Psoas muscle (tissue), 8 donors: ENCODE results near the gene GOLGA2. TPM values are rescaled to one million over a fixed set of nuclear protein-coding genes. Genes with fewer than 3 reads are reported as not detected.

Source experiments
- ATAC-seq, 4 donors: fragments of 200-7000 bp; cut with Tn5 transposase; one replicate each; pipeline ENCODE4 v1.9.1; 2020; ENCODE audit warnings: moderate library complexity in 3 of 4, mild to moderate bottlenecking in 2 of 4
- DNase-seq, 2 donors: peaks; one replicate each; pipeline ENCODE4 v3.0.0-alpha.2; 2020
- H3K27ac ChIP-seq: fragments of 200-600 bp; one replicate; pipeline ENCODE4 v1.8.0; 2022
- H3K27me3 ChIP-seq, 3 donors: fragments of 200-600 bp in 1 of 3; one replicate each; pipeline versions ENCODE4 v1.6.1 to v1.8.0; 2013 to 2022; ENCODE audit warnings: low read length in 2 of 3, mild to moderate bottlenecking in 2 of 3, moderate library complexity in 1 of 3; ENCODE audit not compliant: insufficient read depth in 3 of 3
- H3K36me3 ChIP-seq, 2 donors: fragments of 200-600 bp in 1 of 2; one replicate each; pipeline versions ENCODE4 v1.6.1 to v1.8.0; 2013 to 2022; ENCODE audit warnings: low read depth in 1 of 2, mild to moderate bottlenecking in 1 of 2, moderate library complexity in 1 of 2; ENCODE audit not compliant: insufficient read depth in 1 of 2
- H3K4me1 ChIP-seq: fragments of 200-600 bp; one replicate; pipeline ENCODE4 v1.8.0; 2022
- H3K4me3 ChIP-seq: fragments of 200-600 bp; one replicate; pipeline ENCODE4 v1.8.0; 2022; ENCODE audit warnings: mild to moderate bottlenecking
- H3K9me3 ChIP-seq: fragments of 200-600 bp; one replicate; pipeline ENCODE4 v1.8.0; 2022
- WGBS, 3 donors: extraction: QIAGEN DNeasy Blood & Tissue Kit; methylation state at CpG; one replicate each; pipeline versions ENCODE4 v1.1.6 to v1.1.7; 2013; 5-methylcytosine and 5-hydroxymethylcytosine counted together
- intact Hi-C, 2 donors: fragments of 100-400 bp; cut with DNase I; formaldehyde crosslinking; loops; one replicate each; pipeline versions ENCODE4 v1.11.0 to v1.14.2; 2022
- polyA plus RNA-seq, 3 donors: library from polyadenylated mRNA; stranded (reverse); fragments of 200-250 nt; gene quantifications; one replicate each; pipeline ENCODE4 v1.2.3, GENCODE V29; 2013
- total RNA-seq, 4 donors: library from RNA; stranded (reverse); fragmentation: NEBNext Ultra II Directional in 2 of 4; extraction: Animal tissue kit (Norgen Biotek cat#: 25700) in 2 of 4; gene quantifications; one replicate each; pipeline versions ENCODE4 v1.2.1 to v1.2.4, GENCODE V29; 2021 to 2023
- TF ChIP-seq, protein P1 (sequence below): fragments of 200-600 bp; IDR thresholded peaks from one replicate; pipeline ENCODE4 v1.8.0; 2022; ENCODE audit warnings: antibody characterized with exemption
- donor health status: healthy with polysubstance abuse.
- donor health status: DM: no; HTN: no; CAD: no; lungs with moderate emphysema.
- donor health status: Bipolar disorder and iron deficiency.
- donor health status: healthy.
- donor health status: DM: yes; HTN: yes; CAD: no.
- donor health status: DM: no; HTN: no; CAD: no.
- donor health status: DM: no; HTN: no; CAD: no.
- donor health status: DM: yes; HTN: yes; CAD: no.

Gene GOLGA2
- total and polyA plus RNA-seq, 7 donors, result 57.2 to 85.3 (median 72.4) TPM

GRCh38 chr9:128211186-128211980, 64.4 kb downstream of the GOLGA2 start:
- Histone ChIP-seq H3K36me3 (no peaks in the 10 kb centered on the region), H3K4me3 (no peak overlapping the region), H3K27ac (no peak overlapping the region), H3K27me3 (no peaks in the 10 kb centered on the region), H3K4me1 (peaks cover 3% of the 10 kb centered on the region), H3K9me3 (no peaks in the 10 kb centered on the region)
- intact Hi-C loops, result no loop called here
- TF ChIP-seq, protein P1, sequence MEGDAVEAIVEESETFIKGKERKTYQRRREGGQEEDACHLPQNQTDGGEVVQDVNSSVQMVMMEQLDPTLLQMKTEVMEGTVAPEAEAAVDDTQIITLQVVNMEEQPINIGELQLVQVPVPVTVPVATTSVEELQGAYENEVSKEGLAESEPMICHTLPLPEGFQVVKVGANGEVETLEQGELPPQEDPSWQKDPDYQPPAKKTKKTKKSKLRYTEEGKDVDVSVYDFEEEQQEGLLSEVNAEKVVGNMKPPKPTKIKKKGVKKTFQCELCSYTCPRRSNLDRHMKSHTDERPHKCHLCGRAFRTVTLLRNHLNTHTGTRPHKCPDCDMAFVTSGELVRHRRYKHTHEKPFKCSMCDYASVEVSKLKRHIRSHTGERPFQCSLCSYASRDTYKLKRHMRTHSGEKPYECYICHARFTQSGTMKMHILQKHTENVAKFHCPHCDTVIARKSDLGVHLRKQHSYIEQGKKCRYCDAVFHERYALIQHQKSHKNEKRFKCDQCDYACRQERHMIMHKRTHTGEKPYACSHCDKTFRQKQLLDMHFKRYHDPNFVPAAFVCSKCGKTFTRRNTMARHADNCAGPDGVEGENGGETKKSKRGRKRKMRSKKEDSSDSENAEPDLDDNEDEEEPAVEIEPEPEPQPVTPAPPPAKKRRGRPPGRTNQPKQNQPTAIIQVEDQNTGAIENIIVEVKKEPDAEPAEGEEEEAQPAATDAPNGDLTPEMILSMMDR, result no peak
- DNase-seq, result no peak
- WGBS, 3 donors, result 53 to 64% (median 64%) methylated on average over 12 of the region's 12 CpGs
- ATAC-seq, result no peak

DNA sequence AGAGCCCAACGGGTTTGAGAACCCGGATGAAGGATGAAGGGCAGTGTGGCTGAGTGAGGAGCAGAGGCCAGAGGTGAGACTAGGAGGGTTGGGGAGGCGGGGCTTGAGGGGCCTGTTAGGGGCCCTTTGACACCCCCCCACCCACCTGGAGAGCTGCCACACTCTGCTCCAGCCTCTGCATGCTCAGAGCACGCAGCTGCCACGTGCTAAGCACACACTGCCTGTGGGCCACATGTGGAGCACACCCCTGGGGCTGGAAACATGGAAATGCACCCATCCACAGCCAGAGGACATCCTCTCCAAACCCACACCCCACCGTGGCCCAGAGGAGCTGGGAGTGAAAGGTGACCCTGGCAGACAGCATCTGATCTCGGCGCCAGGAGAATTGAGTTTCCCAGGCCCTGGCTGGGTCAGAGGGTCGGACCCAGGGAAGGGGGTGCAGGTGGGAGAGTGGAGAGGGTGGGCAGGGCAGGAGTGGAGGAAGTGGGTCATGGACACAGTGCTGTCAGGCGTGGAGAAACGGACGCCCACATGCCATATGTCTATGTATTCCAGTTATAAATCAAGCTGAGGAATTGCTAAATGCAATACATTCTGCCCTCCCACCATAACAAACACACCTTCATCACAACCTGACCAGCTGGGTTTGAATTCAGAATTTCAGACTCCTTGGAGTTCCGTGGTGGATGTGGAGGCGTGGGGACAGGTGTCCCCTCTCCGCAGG, 66.7 kb downstream of the GOLGA2 start:
- ATAC-seq, result no peak
- no peak for DNase-seq
- TF ChIP-seq, protein P1, result no peak
- 65 to 66% (median 65%) methylated on average over 13 to 15 of the region's 15 CpGs for WGBS, 3 donors
- Histone ChIP-seq H3K4me1 (peaks cover under 1% of the 10 kb centered on the region), H3K27me3 (peaks cover 0 to 11% (median 3%) of the 10 kb centered on the region in 3 donors), H3K9me3 (no peaks in the 10 kb centered on the region), H3K27ac (no peak overlapping the region), H3K4me3 (no peak overlapping the region), H3K36me3 (no peaks in the 10 kb centered on the region)
- intact Hi-C loops, result no loop called here

GRCh38 chr9:128208386-128208785, 67.4 kb downstream of the GOLGA2 start:
- H3K36me3 ChIP-seq, result no peaks in the 10 kb centered on the region
- H3K4me3 ChIP-seq, result no peak overlapping the region
- H3K27me3 ChIP-seq, result peaks cover 0 to 18% (median 7%) of the 10 kb centered on the region in 3 donors
- intact Hi-C loops, result no loop called here
- peaks cover 4% of the 10 kb centered on the region for H3K4me1 ChIP-seq
- DNase-seq (no peak), ATAC-seq (no peak)
- TF ChIP-seq, protein P1, result no peak
- H3K9me3 ChIP-seq, result no peaks in the 10 kb centered on the region
- WGBS, 3 donors, result 74 to 85% (median 78%) methylated on average over 7 of the region's 7 CpGs
- H3K27ac ChIP-seq, result no peak overlapping the region

DNA sequence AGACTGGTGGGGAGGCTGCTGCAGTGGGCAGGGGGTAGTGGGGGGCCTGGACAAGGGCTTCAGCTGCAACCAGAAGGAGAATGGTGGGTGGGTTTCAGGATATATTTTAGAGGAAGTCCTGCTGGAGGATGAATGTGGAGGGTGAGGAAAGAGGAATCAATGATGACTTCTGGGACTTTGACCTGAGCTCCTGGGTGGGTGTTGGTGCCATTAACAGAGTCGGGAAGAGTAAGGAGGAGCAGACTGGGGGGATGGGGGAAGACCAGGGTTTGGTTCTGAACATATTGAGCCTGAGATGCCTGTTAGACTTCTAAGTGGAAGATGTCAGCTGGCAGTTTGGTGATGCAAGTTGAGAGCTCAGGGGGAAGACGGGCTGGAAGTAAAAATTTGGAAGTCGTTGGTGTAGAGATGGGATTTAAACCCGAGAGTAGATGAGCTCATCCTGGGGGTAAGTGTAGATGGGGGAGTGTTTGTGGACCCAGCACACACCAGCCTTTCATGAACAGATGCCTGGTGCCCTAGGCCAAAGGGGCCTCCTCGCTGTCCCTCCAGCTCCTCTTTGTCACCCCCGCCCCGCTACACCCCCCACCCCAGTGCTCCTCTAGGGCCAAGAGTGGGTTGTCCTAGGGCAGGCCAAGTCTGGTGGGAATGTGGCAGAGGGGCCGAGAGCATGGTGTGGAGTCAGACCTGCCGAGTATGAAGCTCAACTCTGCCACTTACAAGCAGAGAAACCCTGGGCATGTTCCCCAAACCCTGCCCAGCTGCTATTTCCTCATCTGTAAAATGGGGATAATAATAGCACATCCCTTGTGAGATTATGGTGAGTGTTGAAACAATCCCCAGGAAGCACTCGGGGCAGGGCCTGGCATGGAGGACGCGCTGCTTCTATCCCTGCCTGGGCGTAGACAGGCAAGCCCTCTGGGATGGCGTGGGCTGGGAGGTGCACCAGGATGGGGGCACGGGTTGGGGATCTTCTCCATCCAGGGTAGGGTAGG, 68.6 kb downstream of the GOLGA2 start:
- TF ChIP-seq, protein P1, result no peak
- H3K27ac ChIP-seq, result no peak overlapping the region
- intact Hi-C loops, result no loop called here

More for the DNA sequence above, 68.6 kb downstream of the GOLGA2 start:
- Histone ChIP-seq H3K36me3 (no peaks in the 10 kb centered on the region), H3K4me1 (peaks cover 4% of the 10 kb centered on the region), H3K4me3 (no peak overlapping the region), H3K27me3 (peaks cover 0 to 18% (median 7%) of the 10 kb centered on the region in 3 donors), H3K9me3 (no peaks in the 10 kb centered on the region)
- WGBS, 3 donors, result 66 to 70% (median 68%) methylated on average over 15 of the region's 15 CpGs
- DNase-seq, result no peak
- no peak for ATAC-seq
